ENCODE results near the gene TOM1.
A peak's percentile ranks its signal among the peaks of the same experiment; 100 is the strongest.

The TOM1 gene

GRCh38 chr22:35377735-35378134 is 78.0 kb downstream of the TOM1 start:
- no peak for DNase-seq
- peaks cover 66% of the 10 kb centered on the region for H3K4me1 Mint-ChIP-seq

GRCh38 chr22:35378621-35379020 is 78.9 kb downstream of the TOM1 start:
- H3K36me3 Mint-ChIP-seq (ENCODE audit: low read depth): no peaks in the 10 kb centered on the region
- no peak overlapping the region for H3K4me3 Mint-ChIP-seq
- DNase-seq: no peak
- TF ChIP-seq CTCF (IDR thresholded peaks at IDR 0.05): no peak
- peaks cover 23% of the 10 kb centered on the region for H3K27me3 Mint-ChIP-seq (ENCODE audit: low read depth, poor library complexity)
- H3K9me3 Mint-ChIP-seq: no peaks in the 10 kb centered on the region
- peaks cover 66% of the 10 kb centered on the region for H3K4me1 Mint-ChIP-seq
- no peak overlapping the region for H3K27ac Mint-ChIP-seq

More at GRCh38 chr22:35377735-35378134, 78.0 kb downstream of the TOM1 start:
- H3K36me3 Mint-ChIP-seq (ENCODE audit: low read depth): no peaks in the 10 kb centered on the region
- no peak for TF ChIP-seq CTCF (IDR thresholded peaks at IDR 0.05)
- H3K27me3 Mint-ChIP-seq (ENCODE audit: low read depth, poor library complexity): peaks cover 23% of the 10 kb centered on the region
- no peak overlapping the region for H3K4me3 Mint-ChIP-seq
- H3K27ac Mint-ChIP-seq: peak overlapping the region; percentile 94
- H3K9me3 Mint-ChIP-seq: no peaks in the 10 kb centered on the region

GRCh38 chr22:35379146-35379993 is 79.7 kb downstream of the TOM1 start:
- TF ChIP-seq CTCF (IDR thresholded peaks at IDR 0.05): no peak
- peaks cover 61% of the 10 kb centered on the region for H3K4me1 Mint-ChIP-seq
- no peak for DNase-seq
- no peaks in the 10 kb centered on the region for H3K36me3 Mint-ChIP-seq (ENCODE audit: low read depth)
- H3K4me3 Mint-ChIP-seq: no peak overlapping the region
- H3K27me3 Mint-ChIP-seq (ENCODE audit: low read depth, poor library complexity): peaks cover 23% of the 10 kb centered on the region
- no peaks in the 10 kb centered on the region for H3K9me3 Mint-ChIP-seq
- no peak overlapping the region for H3K27ac Mint-ChIP-seq

GRCh38 chr22:35380013-35380412 is 80.3 kb downstream of the TOM1 start:
- TF ChIP-seq CTCF (IDR thresholded peaks at IDR 0.05): no peak
- Mint-ChIP-seq H3K4me3 (peak overlapping the region; percentile 75), H3K27me3 (ENCODE audit: low read depth, poor library complexity) (peaks cover 23% of the 10 kb centered on the region), H3K9me3 (no peaks in the 10 kb centered on the region), H3K36me3 (ENCODE audit: low read depth) (no peaks in the 10 kb centered on the region), H3K4me1 (peaks cover 61% of the 10 kb centered on the region), H3K27ac (no peak overlapping the region)
- no peak for DNase-seq

GRCh38 chr22:35380537-35381423 is 81.1 kb downstream of the TOM1 start, which contains the start of gene HMOX1:
HMOX1 (plus strand) TSS chr22:35381096; CDS start chr22:35381174, 78 bp downstream.
- Mint-ChIP-seq H3K4me1 (peaks cover 55% of the 10 kb centered on the region), H3K36me3 (ENCODE audit: low read depth) (no peaks in the 10 kb centered on the region), H3K27me3 (ENCODE audit: low read depth, poor library complexity) (peaks cover 24% of the 10 kb centered on the region), H3K9me3 (no peaks in the 10 kb centered on the region), H3K4me3 (peak within 1 kb of the TSS; percentile 75), H3K27ac (no peak within 1 kb of the TSS)
- no peak for TF ChIP-seq CTCF (IDR thresholded peaks at IDR 0.05)
- peak; percentile 87 for DNase-seq
